Measurements from ENCODE around the gene ZNF48. TPM values are rescaled to one million over a fixed set of nuclear protein-coding genes. Genes with fewer than 3 reads are reported as not detected.
A peak's percentile ranks its signal among the peaks of the same experiment; 100 is the strongest.

Gene ZNF48
- total RNA-seq, 1 donor, result 10.9 TPM

GRCh38 chr16:30358990-30359870 is 36.0 kb upstream of the ZNF48 start:
- Histone ChIP-seq H3K4me1 (ENCODE audit: insufficient read depth, low read length) (peaks cover 21% of the 10 kb centered on the region), H3K79me2 (ENCODE audit: insufficient read depth, low read length) (peaks cover 80% of the 10 kb centered on the region)
- no peak for TF ChIP-seq CTCF (IDR thresholded peaks at IDR 0.05; ENCODE audit: extremely low read depth, low read depth, low read length)

GRCh38 chr16:30359871-30360170 is 35.4 kb upstream of the ZNF48 start:
- Histone ChIP-seq H4K20me1 (ENCODE audit: insufficient read depth, low read length) (peaks cover 11% of the 10 kb centered on the region), H3K36me3 (ENCODE audit: insufficient read depth, low read length) (peaks cover 59% of the 10 kb centered on the region), H3K4me3 (ENCODE audit: insufficient read depth, low read length) (no peak overlapping the region), H3K27me3 (ENCODE audit: insufficient read depth, low read length) (no peaks in the 10 kb centered on the region), H3K4me1 (ENCODE audit: insufficient read depth, low read length) (peaks cover 20% of the 10 kb centered on the region), H3K79me2 (ENCODE audit: insufficient read depth, low read length) (peaks cover 80% of the 10 kb centered on the region), H3K9me3 (ENCODE audit: low read depth, low read length) (no peaks in the 10 kb centered on the region), H2AFZ (ENCODE audit: low read length) (no peak overlapping the region), H3K27ac (ENCODE audit: low read depth, low read length) (no peak overlapping the region), H3K4me2 (ENCODE audit: insufficient read depth, low read length) (no peak overlapping the region)
- TF ChIP-seq CTCF (IDR thresholded peaks at IDR 0.05; ENCODE audit: extremely low read depth, low read depth, low read length), result no peak
- peak; percentile 21 for DNase-seq (ENCODE audit: insufficient read length, low spot score, missing footprints)

More at GRCh38 chr16:30358990-30359870, 36.0 kb upstream of the ZNF48 start:
- Histone ChIP-seq H3K27me3 (ENCODE audit: insufficient read depth, low read length) (no peaks in the 10 kb centered on the region), H3K36me3 (ENCODE audit: insufficient read depth, low read length) (peaks cover 55% of the 10 kb centered on the region), H3K9me3 (ENCODE audit: low read depth, low read length) (no peaks in the 10 kb centered on the region), H2AFZ (ENCODE audit: low read length) (no peak overlapping the region), H3K4me3 (ENCODE audit: insufficient read depth, low read length) (no peak overlapping the region), H3K4me2 (ENCODE audit: insufficient read depth, low read length) (no peak overlapping the region), H4K20me1 (ENCODE audit: insufficient read depth, low read length) (peaks cover 9% of the 10 kb centered on the region), H3K27ac (ENCODE audit: low read depth, low read length) (no peak overlapping the region)
- peak; percentile 57 for DNase-seq (ENCODE audit: insufficient read length, low spot score, missing footprints)

- H2AFZ ChIP-seq (ENCODE audit: low read length), result no peak overlapping the region
- no peaks in the 10 kb centered on the region for H3K9me3 ChIP-seq (ENCODE audit: low read depth, low read length)
- H3K27me3 ChIP-seq (ENCODE audit: insufficient read depth, low read length), result no peaks in the 10 kb centered on the region
- H3K27ac ChIP-seq (ENCODE audit: low read depth, low read length), result no peak overlapping the region
- DNase-seq (ENCODE audit: insufficient read length, low spot score, missing footprints), result no peak
- peaks cover 69% of the 10 kb centered on the region for H3K36me3 ChIP-seq (ENCODE audit: insufficient read depth, low read length)
- no peak overlapping the region for H3K4me2 ChIP-seq (ENCODE audit: insufficient read depth, low read length)
- H3K4me3 ChIP-seq (ENCODE audit: insufficient read depth, low read length), result no peak overlapping the region
- H4K20me1 ChIP-seq (ENCODE audit: insufficient read depth, low read length), result peaks cover 21% of the 10 kb centered on the region
- peaks cover 83% of the 10 kb centered on the region for H3K79me2 ChIP-seq (ENCODE audit: insufficient read depth, low read length)
- TF ChIP-seq CTCF (IDR thresholded peaks at IDR 0.05; ENCODE audit: extremely low read depth, low read depth, low read length), result no peak
- H3K4me1 ChIP-seq (ENCODE audit: insufficient read depth, low read length), result peaks cover 11% of the 10 kb centered on the region
Measured at GRCh38 chr16:30361180-30361579, 34.0 kb upstream of the ZNF48 start.

GRCh38 chr16:30365200-30365599 is 30.0 kb upstream of the ZNF48 start:
- Histone ChIP-seq H3K4me1 (ENCODE audit: insufficient read depth, low read length) (peaks cover 18% of the 10 kb centered on the region), H4K20me1 (ENCODE audit: insufficient read depth, low read length) (peaks cover 49% of the 10 kb centered on the region), H3K27me3 (ENCODE audit: insufficient read depth, low read length) (no peaks in the 10 kb centered on the region), H2AFZ (ENCODE audit: low read length) (no peak overlapping the region), H3K4me2 (ENCODE audit: insufficient read depth, low read length) (no peak overlapping the region), H3K27ac (ENCODE audit: low read depth, low read length) (no peak overlapping the region), H3K79me2 (ENCODE audit: insufficient read depth, low read length) (peaks cover 97% of the 10 kb centered on the region), H3K4me3 (ENCODE audit: insufficient read depth, low read length) (no peak overlapping the region), H3K36me3 (ENCODE audit: insufficient read depth, low read length) (peaks cover 33% of the 10 kb centered on the region), H3K9me3 (ENCODE audit: low read depth, low read length) (no peaks in the 10 kb centered on the region)
- no peak for DNase-seq (ENCODE audit: insufficient read length, low spot score, missing footprints)
- no peak for TF ChIP-seq CTCF (IDR thresholded peaks at IDR 0.05; ENCODE audit: extremely low read depth, low read depth, low read length)

All from osteoblast (primary cell).